ENCODE results near the gene C19orf25.
"Not testable (repeated sequence)": the region's sequence is repeated elsewhere in the genome, so short reads cannot be mapped to it uniquely, and the experiment has no call there.

Gene C19orf25

DNA sequence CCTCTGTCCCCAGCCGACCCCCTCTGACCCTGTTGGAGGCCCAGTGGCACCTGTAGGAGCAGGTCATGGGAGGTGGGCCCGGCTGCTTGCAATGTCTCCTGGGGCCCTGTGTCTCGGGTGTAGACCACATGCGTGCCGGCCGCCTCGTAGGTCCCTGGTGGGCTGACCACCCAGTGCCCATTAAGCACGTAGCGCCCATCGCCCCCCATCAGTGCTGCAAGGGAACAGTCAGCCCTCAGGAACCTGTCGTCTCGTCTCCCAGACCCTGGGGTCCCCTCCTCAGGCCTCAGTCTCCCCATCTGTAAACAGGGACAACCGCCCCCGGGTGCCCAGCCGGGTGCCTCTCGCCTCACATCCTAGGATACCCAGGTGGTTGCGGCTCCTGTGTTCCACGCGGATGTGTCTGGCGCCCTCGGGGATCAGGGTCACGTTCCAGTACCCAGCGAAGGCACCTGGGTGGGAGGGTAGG lies 28.2 kb upstream of the C19orf25 start:
- Mint-ChIP-seq H3K36me3 (ENCODE audit: low read depth) (no peaks in the 10 kb centered on the region), H3K9me3 (no peaks in the 10 kb centered on the region), H3K4me3 (no peak overlapping the region), H3K4me1 (ENCODE audit: low read depth) (peaks cover 7% of the 10 kb centered on the region), H3K27ac (no peak overlapping the region), H3K27me3 (ENCODE audit: low read depth) (peaks cover 27% of the 10 kb centered on the region)

DNA sequence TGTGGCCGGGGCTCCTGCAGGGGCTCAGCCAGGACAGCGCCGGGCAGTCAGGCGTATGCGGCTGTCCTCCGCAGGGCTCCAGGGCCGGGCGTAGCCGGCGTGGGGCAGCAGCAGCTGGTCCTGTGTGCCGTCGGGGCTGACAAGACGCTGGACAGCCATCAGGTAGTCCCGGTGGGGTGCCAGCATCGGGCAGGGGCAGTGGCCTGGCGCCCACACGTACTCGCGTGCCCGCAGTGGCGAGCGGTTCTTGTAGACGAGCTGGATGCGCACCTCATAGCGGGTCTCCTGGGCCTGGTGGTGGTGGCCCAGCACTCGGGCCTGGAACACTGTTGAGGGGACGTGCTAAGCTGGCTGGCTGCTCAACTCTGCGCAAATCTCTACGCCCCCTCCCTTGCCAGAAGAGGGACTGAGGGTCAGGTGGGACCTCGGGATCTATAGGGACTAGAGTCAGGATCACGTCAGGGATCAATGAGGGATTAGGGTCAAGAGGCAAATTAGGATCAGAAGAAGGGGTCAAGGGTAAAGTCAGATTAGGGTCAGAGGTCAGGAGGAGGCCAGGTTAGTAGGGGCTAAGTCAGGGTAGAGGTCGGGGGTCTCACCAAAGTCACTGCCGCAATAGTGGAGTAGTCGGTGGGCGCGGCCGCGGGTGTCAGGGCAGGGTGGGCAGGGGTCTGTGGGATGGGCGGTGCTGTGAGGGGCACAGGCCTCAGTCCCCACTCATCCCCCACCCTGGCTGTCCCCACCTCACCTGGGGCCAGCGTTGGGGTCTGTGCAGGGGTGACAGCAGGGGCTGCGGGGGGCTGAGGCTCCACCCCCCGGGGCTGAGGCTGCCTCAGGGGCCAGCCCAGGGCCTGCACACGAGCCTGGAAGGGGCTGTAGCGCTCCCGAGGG lies 27.2 kb upstream of the C19orf25 start:
- Mint-ChIP-seq H3K4me3 (no peak overlapping the region), H3K36me3 (ENCODE audit: low read depth) (no peaks in the 10 kb centered on the region), H3K27ac (no peak overlapping the region), H3K27me3 (ENCODE audit: low read depth) (peaks cover 26% of the 10 kb centered on the region), H3K9me3 (no peaks in the 10 kb centered on the region), H3K4me1 (ENCODE audit: low read depth) (peaks cover 7% of the 10 kb centered on the region)

DNA sequence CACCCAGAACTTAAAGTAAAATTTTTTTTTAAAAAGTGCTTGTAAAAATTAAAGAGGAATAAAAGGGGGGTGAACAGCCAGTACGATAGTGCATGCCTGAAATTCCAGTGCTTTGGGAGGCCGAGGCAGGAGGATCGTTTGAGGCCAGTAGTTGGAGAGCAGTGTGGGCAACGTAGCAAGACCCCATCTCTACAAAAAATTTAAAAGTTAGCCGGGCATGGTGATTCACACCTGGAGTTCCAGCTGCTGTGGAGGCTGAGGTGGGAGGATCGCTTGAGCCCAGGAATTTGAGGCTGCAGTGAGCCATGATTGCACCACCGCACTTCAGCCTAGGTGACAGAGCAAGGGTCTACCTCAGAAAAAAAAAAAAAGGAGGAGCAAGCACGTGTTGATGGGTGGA lies 26.0 kb upstream of the C19orf25 start:
- Mint-ChIP-seq H3K36me3 (ENCODE audit: low read depth) (no peaks in the 10 kb centered on the region), H3K4me3 (no peak overlapping the region), H3K9me3 (no peaks in the 10 kb centered on the region), H3K27me3 (ENCODE audit: low read depth) (peaks cover 19% of the 10 kb centered on the region), H3K4me1 (ENCODE audit: low read depth) (peaks cover 7% of the 10 kb centered on the region), H3K27ac (no peak overlapping the region)

DNA sequence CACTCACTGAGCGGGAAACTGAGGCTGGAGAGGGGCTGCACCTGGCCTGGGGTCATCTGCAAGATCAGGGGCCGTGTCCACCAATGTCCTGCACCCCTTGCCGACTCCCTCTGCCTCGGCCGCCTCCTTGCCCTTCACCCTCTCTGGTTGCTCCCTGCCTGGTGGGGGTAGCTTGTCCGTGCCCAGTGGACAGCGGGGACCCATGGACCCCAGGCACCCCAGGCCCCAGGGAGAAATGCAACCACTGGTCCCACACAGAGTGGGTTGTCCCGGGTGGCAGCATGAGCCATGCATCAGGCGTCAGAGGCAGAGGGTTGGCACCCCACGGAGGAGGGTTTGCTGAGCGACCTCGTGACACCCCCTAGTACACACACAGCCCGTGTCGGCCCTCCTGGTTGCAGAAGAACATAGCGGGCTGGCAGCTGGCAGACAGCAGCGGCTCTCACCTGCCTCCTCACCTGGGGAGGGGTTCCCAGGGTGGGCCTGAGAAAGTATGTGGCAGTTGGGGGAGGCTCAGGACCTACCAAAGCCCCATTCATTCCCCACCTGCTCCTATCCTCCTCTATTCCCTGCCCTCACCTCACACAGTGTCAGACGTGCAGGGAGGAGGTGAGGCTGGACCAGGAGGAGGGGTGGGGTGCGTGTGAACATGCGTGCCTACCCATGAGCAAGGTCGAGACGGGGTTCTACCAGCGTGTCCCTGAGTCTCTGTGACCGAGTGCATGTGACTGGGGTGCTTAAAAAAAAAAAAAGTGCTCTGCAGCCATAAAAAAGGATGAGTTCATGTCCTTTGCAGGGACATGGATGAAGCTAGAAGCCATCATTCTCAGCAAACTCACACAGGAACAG lies 25.1 kb upstream of the C19orf25 start:
- Mint-ChIP-seq H3K27me3 (ENCODE audit: low read depth) (peaks cover 14% of the 10 kb centered on the region), H3K27ac (no peak overlapping the region), H3K9me3 (no peaks in the 10 kb centered on the region), H3K4me1 (ENCODE audit: low read depth) (peaks cover 7% of the 10 kb centered on the region), H3K36me3 (ENCODE audit: low read depth) (no peaks in the 10 kb centered on the region), H3K4me3 (no peak overlapping the region)

DNA sequence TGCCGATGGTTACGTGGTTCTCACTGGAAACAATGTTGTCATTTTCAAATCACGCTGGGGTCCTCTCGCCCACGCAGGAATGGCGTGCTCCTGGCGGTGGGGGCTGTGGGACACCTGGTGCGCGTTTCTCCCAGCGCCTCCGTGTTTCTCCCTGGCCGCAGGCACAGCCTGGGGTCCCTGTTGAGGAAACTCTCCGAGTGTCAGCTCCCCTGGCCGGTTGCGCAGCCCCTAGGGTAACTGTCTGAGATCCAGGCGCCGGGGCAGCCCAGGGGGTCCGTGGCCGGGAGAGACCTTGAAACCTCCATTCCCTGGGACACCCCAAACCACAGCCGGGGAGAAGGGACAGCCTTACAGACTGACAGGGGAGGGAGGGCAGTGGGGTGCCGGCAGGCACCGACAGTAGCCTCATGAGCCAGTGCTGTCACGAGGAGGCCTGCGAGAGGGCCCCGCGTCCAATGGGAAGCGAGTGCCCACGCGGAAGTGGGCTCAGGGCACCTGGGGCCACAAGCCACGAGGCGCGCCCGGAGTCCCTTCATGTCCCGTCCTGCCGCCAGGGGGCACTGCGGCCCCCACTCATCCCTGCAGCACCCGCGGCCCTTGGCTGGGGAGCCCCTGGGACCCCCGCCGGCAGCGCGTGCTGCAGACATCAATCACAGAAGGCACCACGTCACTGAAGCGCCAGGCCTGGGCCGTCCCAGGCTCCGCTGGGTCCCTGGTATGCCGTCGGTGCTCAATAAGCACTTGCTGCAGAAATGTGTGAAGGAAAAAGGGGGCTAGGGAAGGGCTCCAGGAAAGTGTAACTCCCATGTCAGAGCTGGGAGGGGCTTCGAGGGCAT lies 24.3 kb upstream of the C19orf25 start:
- peaks cover 9% of the 10 kb centered on the region for H3K27me3 Mint-ChIP-seq (ENCODE audit: low read depth)
- no peak overlapping the region for H3K27ac Mint-ChIP-seq
- H3K9me3 Mint-ChIP-seq = no peaks in the 10 kb centered on the region
- peaks cover 5% of the 10 kb centered on the region for H3K4me1 Mint-ChIP-seq (ENCODE audit: low read depth)
- no peak overlapping the region for H3K4me3 Mint-ChIP-seq
- no peaks in the 10 kb centered on the region for H3K36me3 Mint-ChIP-seq (ENCODE audit: low read depth)

DNA sequence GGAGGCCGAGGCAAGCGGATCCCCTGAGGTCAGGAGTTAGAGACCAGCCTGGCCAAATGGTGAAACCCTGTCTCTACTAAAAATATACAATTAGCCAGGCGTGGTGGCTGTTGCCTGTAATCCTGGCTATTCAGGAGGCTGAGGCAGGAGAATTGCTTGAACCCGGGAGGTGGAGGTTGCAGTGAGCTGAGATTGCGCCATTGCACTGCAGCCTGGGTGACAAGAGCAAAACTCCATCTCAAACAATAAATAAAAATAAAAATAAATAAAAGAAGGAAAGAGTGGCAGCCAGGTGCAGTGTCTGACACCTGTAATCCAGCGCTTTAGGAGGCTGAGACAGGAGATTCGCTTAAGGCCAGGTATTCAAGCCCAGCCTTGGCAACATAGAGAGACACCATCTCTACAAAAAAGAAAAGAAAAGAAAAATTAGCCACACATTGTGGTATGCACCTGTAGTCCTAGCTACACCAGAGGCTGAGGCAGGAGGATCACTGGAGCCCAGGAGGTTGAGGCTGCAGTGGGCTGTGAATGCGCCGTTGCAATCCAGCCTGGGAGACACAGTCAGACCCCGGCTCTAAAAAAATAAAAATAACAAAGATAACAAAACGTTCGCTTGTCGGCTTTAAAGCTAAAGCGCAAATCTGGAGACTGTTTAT lies 23.5 kb upstream of the C19orf25 start:
- H3K27me3 Mint-ChIP-seq (ENCODE audit: low read depth) = peaks cover 5% of the 10 kb centered on the region
- H3K9me3 Mint-ChIP-seq = no peaks in the 10 kb centered on the region
- no peak overlapping the region for H3K4me3 Mint-ChIP-seq
- no peak overlapping the region for H3K27ac Mint-ChIP-seq
- no peaks in the 10 kb centered on the region for H3K36me3 Mint-ChIP-seq (ENCODE audit: low read depth)
- H3K4me1 Mint-ChIP-seq (ENCODE audit: low read depth) = peaks cover under 1% of the 10 kb centered on the region

DNA sequence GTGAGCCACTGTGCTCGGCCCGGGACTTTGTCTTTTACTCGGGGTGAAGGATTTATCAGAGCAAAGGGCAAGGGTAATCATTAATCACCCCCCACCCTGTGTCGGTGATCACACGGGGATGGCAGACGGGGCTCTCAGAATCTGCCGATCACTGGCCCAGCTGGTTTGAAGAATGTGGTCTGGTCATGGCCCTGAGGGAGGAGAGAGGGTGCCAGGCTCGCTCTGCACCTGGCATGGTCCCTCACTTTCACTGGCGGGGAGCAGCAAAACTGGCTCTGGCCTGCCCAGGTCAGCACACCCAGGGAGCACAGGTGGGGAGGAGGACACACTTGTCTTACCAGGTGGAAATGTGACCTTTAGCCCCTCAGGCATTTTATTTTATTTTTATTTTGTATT lies 22.2 kb upstream of the C19orf25 start:
- no peak overlapping the region for H3K27ac Mint-ChIP-seq
- H3K36me3 Mint-ChIP-seq (ENCODE audit: low read depth) = no peaks in the 10 kb centered on the region
- H3K27me3 Mint-ChIP-seq (ENCODE audit: low read depth) = peaks cover 5% of the 10 kb centered on the region
- no peak overlapping the region for H3K4me3 Mint-ChIP-seq
- no peaks in the 10 kb centered on the region for H3K4me1 Mint-ChIP-seq (ENCODE audit: low read depth)
- no peaks in the 10 kb centered on the region for H3K9me3 Mint-ChIP-seq

DNA sequence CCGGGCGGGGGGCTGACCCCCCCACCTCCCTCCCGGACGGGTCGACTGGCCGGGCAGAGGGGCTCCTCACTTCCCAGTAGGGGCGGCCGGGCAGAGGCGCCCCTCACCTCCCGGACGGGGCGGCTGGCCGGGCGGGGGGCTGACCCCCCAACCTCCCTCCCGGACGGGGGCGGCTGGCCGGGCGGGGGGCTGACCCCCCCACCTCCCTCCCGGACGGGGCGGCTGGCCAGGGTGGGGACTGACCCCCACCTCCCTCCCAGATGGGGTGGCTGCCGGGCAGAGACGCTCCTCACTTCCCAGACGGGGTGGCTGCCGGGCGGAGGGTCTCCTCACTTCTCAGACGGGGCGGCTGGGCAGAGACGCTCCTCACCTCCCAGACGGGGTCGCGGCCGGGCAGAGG lies 20.2 kb upstream of the C19orf25 start:
- not testable (repeated sequence) for H3K4me1 Mint-ChIP-seq (ENCODE audit: low read depth); H3K27me3 Mint-ChIP-seq (ENCODE audit: low read depth); H3K9me3 Mint-ChIP-seq; H3K4me3 Mint-ChIP-seq; H3K36me3 Mint-ChIP-seq (ENCODE audit: low read depth); H3K27ac Mint-ChIP-seq

DNA sequence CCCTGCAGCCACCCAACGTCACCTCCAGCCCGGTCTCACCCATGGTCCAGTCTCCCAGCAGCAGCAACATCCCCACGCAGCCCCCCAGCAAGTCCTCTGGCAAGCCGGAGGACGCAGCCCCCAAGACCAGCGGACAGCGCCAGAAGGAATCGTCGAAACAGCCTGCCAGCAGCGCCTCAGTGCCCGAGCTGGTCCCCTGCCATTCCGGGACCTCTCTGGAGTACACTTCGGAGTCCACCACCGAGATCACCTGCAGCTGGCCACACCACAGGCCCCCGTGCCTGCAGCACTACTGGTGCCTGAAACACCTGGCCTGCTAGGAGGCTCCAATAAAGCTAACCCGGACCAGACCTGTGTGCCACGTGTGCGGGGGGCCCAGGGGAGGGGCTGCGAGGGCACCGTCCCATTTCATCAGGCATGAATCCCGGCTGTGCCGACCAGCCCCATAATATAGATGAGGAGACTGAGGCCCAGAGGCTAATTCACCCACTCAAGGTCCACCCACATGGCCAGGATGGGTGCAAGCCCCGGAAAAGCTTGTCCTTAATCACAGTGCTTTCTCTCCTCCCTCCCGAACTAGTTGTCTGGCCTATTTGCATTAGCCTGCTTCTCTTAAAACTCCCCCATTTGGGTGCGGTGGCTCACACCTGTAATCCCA lies 18.7 kb upstream of the C19orf25 start:
- Mint-ChIP-seq H3K4me3 (no peak overlapping the region), H3K4me1 (ENCODE audit: low read depth) (no peaks in the 10 kb centered on the region), H3K27ac (no peak overlapping the region), H3K9me3 (no peaks in the 10 kb centered on the region), H3K27me3 (ENCODE audit: low read depth) (peaks cover 3% of the 10 kb centered on the region), H3K36me3 (ENCODE audit: low read depth) (no peaks in the 10 kb centered on the region)

DNA sequence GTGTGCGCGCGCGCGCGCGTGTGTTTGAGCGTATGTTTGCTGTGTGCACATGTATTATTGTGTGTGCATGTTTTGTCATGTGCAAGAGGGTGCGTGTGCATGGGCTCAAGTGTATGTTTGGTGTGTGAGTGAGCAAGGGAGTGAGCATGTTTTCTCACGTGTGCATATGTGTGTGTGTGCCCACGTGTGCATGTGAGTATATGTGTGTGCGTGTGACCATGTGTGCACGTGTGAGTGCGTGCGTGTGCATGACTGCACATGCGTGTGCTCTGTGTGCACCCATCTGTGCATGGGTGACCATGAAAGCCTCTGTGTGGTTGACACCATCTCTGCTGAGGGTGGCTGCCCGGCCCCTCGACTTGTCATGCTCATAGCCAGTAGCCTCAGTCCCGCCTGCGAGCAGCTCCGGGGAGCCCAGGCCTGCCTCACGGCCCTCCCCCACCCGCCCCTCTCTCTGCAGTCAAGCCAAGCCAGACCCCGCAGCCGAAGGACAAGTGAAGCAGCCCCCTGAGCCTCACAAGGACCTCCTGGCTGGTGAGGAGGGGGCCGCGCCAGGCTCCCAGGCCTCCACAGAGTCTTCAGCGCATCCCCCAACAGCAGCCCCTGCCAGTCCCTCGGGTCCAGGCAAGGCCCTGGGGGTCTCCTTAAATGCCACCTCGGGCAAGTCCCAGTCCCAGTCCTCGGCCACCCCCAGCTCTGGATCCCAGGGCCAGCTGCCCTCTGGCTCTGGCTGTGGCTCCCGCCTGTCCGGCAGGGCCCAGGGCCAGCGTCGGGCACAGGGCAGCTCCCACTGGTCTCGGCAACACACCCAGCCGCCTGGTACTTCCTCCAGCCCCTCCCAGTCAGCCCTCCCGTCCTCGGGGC lies 17.9 kb upstream of the C19orf25 start:
- Mint-ChIP-seq H3K9me3 (no peaks in the 10 kb centered on the region), H3K4me1 (ENCODE audit: low read depth) (no peaks in the 10 kb centered on the region), H3K36me3 (ENCODE audit: low read depth) (no peaks in the 10 kb centered on the region), H3K4me3 (no peak overlapping the region), H3K27ac (no peak overlapping the region), H3K27me3 (ENCODE audit: low read depth) (peaks cover 10% of the 10 kb centered on the region)

DNA sequence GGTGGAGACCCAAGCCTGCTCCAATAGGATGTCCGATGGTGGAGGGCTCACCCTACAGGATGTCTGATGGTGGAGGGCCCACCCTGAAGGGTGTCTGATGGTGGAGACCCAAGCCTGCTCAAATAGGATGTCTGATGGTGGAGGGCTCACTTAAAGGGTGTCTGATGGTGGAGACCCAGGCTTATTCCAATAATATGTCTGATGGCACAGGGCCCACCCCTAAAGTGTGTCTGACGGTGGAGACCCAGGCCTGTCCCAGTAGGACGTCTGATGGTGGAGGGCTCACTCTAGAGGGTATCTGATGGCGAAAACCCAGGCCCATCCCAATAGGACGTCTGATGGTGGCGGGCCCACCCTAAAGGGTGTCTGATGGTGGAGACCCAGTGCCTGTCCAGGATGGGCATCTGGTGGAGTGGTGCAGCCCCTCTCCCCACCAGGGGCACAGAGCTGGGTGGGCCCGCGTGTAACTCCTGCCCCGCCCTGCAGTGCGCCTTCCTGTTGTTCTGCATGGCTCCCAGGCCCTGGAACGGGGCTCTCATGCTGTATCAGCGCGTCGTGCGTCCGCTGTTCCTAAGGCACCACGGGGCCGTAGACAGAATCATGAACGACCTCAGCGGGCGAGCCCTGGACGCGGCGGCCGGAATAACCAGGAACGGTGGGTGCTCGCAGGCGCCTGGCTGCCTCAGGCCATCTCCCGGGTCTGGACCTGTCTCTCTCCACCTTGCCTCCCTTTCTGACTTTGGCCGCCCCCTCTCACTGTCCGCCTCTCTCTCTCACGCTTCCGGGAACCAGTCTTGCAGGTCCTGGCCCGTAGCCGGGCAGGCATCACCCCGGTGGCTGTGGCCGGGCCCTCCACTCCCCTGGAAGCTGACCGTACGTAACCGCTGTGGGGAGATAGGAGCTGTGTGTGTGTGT lies 17.0 kb upstream of the C19orf25 start:
- no peaks in the 10 kb centered on the region for H3K9me3 Mint-ChIP-seq
- no peak overlapping the region for H3K4me3 Mint-ChIP-seq
- no peaks in the 10 kb centered on the region for H3K36me3 Mint-ChIP-seq (ENCODE audit: low read depth)
- H3K4me1 Mint-ChIP-seq (ENCODE audit: low read depth) = peaks cover 2% of the 10 kb centered on the region
- H3K27ac Mint-ChIP-seq = no peak overlapping the region
- H3K27me3 Mint-ChIP-seq (ENCODE audit: low read depth) = peaks cover 15% of the 10 kb centered on the region
